ENCODE results near the gene UBR2.
"Not testable (repeated sequence)": the region's sequence is repeated elsewhere in the genome, so short reads cannot be mapped to it uniquely, and the experiment has no call there.

The UBR2 gene

DNA sequence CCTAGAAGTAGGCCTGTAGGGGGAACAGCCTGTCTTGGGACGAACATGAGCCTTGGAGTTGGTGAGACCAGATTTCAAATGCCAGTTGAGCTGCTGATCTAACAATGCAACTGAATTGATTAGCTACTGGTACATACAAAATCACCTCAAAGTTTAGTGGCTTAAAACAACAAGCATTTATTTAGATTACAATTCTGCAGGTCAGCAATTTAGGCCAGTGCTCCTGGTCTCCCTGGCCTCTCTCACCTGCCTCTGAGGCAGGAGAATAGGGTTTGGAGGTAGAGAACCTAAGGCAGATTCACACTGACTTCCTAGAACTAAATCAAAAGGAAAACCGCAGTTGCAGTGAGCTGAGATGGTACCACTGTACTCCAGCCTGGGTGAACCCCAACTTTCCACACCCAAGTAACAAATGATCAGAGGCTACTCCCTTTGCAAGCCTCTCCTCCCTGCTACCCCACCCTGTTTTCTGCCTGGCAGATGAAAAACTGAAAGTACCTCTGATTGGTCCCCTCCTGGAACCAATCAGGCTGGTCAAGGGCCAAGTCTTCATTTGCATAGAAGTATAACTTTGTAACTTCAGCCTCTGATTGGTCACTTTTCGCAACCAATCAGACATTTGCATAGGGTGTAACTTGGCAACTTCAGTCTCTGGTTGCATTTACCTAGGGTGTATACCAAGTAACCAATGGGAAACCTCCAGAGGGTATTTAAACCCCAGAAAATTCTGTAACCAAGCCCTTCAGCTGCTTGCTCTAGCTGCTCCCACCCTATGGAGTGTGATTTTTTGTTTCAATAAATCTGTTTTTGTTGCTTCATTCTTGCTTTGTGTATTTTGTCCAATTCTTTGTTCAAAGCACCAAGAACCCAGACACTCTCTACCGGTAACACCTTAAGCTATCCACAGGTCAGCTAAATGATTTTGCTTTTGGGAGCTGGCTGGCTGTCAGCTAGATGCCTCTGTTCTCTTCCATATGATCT, 8.1 kb upstream of the UBR2 start:
- DNase-seq (ENCODE audit: low spot score), result peak; percentile 23

DNA sequence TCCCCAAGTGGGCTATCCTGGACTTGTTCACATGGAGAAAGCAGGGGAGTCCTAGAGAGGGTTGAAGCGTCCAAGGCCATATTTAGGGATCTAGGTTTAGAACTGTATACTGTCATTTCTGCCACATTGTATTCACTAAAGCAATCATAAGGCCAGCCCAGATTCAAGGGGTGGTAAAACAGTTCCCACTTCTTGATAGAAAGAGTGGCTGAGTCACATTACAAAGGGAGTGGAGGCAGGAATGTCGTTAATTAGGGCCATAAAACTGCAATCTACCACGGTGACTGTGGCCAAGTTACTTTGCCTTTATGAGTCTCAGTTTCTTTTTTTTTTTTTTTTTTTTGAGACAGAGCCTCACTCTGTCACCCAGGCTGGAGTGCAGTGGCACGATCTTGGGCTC, 7.4 kb upstream of the UBR2 start:
- DNase-seq (ENCODE audit: low spot score), result no peak

DNA sequence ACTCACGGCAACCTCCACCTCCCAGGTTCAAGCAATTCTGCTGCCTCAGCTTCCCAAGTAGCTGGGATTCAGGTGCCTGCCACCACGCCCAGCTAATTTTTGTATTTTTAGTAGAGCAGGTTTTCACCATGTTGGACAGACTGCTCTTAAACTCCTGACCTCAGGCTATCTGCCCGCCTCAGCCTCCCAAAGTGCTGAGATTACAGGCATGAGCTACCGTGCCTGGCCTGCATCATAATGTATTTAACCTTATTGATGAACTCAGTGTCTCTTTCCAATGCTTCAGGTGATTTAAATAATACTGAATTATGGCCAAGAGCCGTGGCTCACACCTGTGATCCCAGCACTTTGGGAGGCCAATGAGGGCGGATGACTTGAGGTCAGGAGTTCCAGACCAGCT, 4.6 kb upstream of the UBR2 start:
- DNase-seq (ENCODE audit: low spot score), result not testable (repeated sequence)

DNA sequence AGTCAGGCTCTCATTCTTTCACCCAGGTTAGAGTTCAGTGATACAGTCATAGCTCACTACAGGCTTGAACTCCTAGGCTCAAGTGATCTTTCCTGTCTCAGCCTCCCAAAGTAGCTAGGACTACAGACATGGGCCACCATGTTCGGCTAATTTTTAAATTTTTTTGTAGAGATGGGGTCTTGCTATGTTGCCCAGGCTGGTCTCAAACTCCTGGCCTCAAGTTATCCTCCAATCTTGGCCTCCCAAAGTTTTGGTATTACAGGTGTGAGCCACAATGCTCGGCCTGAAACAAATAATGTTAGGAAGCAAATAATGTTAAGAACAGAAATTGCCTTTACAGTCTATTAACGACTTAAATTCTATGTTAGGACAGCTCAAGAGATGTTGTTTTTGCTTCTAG, 1.8 kb upstream of the UBR2 start:
- no peak for DNase-seq (ENCODE audit: low spot score)

DNA sequence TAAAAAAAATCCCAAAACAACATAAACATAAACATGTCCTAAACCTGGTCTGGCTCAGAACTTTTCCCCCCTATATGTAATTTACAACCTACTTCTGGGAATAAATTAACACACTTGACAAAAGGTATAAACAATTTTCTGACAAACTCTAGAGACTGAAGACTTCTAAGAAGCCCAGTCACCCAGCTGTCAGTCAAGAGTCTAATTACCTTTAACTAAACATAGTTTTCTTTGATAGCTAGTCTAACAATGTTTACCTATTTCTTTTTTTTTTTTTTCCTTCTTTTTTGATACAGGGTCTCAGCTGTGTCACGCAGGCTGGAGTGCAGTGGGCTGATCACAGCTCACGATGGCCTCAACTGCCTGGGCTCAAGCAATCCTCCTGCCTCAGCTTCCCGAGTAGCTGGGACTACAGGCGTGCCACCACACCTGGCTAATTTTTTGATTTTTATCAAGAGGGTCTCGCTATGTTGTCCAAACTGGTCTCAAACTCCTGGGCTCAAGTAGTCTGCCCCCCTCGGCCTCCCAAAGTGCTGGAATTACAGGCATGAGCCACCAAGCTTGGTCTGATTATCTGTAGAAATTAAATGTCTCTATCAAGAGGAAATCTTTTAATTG, 932 bp upstream of the UBR2 start:
- no peak for DNase-seq (ENCODE audit: low spot score)

DNA sequence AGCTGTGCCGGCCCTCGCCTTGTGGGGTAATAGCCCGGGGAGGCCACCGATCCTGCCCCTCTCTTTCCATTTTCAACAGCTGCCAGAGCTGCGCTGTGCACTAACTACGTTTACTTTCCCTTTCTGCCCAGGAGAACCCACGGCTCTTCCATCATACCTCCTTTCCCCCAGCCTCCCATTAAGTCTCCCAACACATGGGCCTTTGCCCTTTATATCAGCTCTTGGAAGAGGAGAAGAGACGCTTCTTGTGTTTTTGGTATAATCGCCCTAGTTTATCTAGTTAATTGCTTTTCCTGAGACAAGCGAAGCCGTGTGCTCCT, 637 bp downstream of the UBR2 start:
- DNase-seq (ENCODE audit: low spot score), result peak; percentile 21

DNA sequence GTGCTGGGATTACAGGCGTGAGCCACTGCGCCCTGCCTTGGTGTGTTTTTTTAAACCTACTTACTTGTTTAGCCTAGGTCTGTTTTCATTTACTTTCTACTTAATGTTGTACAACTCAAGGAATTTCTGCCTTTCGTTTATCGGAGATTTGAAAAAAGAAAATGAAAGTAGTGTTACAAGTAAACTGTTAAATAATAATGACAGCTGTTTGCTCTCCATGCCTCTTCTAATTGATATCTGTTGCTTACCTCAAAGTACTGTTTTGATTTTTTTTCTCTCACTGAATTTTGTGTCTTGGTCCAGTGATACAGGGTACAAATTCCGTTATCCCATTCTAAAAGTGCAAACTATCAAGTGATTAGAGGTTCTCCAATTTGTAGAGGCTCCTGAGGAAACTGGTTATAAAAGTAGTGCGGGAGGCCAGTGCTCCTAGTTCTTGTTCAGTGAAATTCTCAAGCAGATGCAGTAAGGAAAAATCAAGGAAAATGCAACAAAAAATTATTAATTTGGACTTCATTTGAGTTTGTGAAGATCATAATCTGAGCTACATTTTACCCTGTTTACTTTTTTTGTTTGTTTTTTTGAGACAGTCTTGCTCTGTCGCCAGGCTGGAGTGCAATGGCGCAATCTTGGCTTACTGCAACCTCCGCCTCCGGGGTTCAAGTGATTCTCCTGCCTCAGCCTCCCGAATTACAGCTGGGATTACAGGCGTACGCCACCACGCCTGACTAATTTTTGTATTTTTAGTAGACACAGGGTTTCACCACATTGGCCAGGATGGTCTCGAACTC, 2.2 kb downstream of the UBR2 start:
- DNase-seq (ENCODE audit: low spot score), result no peak

DNA sequence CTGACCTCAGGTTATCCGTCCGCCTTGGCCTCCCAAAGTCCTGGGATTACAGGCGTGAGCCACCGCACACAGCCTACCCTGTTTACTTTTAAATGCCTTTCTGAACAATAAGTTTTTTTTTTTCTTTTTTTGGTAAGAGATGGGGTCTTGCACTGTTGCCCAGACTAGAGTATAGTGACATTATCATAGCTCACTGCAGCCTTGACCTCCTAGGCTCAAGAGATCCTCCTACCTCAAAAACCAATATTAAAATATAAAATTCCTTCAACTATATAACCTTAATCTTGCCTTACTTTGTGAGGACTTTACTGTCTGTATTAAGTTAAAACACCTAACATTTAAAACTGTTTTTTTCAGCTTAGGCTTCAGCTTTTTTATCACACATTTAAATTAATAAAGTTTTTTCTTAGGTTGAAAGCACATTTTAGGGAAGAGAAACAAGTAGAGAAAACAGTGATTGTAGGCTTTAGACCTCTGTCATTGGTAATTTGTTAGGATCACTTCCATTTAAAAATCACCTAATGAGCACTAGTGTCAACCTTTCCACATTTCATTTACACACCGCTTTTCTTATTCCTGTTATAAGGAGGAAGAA, 2.9 kb downstream of the UBR2 start:
- DNase-seq (ENCODE audit: low spot score), result no peak

DNA sequence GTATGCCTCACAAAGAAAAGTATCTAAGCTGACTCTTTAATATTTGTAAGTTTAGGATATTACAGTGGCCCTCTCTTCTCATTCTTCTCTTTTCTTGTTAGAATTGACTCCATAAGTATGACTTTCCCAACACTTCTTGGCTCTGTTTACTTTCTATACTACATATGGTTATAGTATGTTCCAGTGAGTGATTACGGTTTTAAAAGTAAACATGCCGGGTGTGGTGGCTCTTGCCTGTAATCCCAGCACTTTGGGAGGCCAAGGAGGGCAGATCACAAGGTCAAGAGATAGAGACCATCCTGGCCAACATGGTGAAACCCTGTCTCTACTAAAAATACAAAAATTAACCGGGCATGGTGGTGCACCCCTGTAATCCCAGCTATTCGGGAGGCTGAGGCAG, 3.4 kb downstream of the UBR2 start:
- DNase-seq (ENCODE audit: low spot score), result not testable (repeated sequence)

DNA sequence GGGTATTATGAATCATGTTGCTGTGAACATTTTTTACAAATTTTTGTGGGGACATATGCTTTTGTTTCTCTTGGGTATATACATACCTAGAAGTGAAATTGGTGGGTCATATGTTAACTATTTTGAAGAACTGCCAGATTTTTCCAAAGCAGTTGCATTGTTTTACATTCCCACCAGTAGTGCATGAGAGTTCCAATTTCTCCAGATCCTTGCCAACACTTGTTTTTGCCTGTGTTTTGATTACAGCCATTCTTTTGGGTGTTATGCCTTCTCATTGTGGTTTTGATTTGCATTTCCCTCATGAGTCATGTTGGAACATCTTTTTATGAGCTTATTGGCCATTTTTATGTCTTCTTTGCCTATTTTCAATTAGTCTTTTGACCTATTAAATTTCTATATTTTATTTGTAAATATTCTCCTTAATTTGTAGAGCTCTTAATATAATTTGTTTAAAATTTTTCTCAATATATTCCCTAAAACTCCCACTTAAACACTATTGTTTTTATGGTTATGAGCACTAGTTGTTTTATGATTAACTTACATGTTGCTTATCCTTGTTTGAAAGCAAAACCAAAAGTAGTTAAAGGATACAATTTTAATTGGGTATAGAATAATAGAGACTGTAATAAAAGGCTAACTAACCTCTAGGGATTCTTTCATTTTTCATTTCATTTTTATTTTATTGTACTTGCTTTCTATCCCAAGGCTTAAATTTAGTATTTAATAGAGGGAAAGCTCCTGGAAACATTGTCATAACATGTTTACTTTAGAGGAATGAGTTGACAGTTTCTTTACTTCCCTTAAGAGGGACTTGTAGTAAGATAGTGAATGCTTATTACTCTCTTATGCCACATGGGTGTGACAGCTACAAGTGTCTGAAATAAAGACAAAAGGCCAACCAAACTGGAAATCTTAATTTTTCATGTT, 5.5 kb downstream of the UBR2 start:
- DNase-seq (ENCODE audit: low spot score), result no peak

DNA sequence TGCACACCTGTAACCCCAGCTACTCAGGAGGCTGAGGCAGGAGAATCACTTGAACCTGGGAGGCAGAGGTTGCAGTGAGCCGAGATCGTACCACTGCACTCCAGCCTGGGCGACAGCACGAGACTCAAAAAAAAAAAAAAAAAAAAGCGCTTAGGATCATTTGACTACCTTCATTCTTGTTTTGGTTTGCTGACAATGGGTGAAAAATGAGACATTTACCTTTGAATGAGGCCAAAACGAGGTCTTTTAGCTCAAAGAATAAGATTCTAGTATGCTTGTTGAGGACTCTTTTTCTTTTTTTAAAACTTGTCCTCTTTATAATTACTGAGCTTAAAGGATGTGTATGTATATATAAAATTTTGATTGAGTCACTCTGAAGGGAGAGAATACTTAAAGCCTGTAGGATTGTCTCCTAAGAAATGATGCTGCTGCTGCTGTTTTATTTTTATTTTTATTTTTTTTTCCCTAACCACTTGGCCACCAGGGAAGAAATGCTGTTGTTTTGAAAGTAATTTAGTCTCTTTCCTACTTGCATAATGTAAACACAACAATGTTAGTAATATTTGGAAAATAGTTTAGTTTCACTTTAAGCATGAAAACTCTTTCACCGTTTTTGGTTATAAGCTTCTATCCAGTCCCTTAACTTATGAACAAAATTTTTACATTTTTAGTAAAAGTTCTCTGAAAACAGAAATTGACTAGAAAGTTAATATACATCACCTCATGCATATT, 7.9 kb downstream of the UBR2 start:
- no peak for DNase-seq (ENCODE audit: low spot score)

DNA sequence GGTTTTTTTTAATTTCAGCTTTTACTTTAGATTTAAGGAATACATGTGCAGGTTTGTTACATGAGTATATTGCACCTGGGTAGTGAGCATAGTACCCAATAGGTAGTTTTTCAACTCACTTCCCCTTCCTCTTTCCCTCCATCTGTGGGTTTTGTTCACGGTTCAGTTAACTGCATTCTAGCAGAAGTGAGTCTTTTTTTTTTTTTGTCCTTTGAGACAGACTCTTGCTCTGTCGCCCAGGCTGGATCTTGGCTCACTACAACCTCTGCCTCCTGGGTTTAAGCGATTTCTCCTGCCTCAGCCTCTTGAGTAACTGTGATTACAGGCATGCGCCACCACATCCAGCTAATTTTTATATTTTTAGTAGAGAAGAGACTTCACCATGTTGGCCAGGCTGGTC, 8.7 kb downstream of the UBR2 start:
- DNase-seq (ENCODE audit: low spot score), result peak; percentile 14

DNA sequence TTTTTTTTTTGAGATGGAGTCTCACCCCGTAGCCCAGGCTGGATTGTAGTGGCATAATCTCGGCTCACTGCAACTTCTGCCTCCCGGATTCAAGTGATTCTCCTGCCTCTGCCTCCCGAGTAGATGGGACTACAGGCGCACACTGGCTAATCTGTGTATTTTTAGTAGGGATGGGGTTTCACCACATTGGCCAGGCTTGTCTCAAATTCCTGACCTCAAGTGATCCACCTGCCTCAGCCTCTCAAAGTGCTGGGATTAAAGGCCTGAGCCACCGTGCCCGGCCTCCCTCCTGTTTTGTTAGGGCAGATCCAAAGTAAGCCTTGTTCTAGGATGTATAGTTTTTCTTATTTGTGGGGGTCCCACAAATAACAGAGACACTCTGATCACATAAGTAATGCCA, 12.7 kb downstream of the UBR2 start:
- DNase-seq (ENCODE audit: low spot score), result not testable (repeated sequence)

DNA sequence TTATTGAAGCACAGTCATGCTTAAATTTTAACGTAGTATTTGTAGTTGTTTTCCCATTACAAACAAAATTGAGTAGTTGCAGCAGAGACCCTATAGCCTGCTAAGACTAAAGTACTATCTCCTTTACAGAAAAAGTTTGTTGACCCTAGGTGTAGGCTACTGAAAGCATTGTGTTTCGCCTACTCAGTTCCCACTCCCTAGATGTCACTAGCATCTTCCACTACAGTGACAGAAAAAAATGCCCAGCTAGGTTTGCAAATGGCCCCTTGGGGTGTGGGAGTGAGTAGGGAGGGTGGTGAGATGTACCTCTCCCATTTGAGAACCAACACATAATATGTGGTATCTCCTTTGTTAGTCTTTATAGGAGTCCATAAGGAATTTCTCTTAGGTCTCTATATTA, 34.5 kb downstream of the UBR2 start:
- no peak for DNase-seq (ENCODE audit: low spot score)

DNA sequence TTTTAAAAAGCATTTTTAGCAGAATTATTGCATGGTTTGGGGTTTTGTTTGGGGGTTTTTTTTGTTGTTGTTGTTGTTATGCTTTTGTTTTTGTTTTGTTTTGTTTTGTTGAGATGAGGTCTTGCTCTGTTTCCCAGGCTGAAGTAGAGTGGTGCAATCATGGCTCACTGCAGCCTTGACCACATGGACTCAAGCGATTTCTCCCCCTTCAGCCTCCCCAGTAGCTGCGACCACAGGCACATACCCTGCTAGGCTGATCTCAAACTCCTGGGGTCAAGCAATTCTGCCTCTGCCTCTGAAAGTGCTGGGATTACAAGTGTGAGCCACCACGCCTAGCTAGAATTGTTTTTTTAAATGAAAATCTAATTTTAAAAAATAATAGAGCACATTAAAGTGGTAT, 35.7 kb downstream of the UBR2 start:
- DNase-seq (ENCODE audit: low spot score), result no peak

DNA sequence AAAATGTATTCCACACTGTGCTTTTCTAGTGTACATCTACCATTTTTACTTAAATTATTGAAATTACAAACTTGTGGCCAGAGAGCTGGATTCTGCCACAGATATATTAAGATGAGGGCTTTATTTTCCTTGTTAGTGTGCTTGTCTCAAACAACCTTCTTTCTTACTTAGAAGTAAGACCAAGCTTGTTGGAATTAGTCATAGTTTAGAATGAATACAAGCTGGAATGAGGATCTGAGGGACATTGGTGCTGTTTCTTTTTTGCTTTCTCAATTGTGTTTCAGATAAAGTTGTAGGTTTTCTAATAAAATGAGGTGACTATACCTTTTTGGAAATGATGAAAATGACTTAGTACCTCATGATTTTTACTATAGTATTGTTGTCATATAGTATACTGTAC, 40.3 kb downstream of the UBR2 start:
- DNase-seq (ENCODE audit: low spot score), result no peak

DNA sequence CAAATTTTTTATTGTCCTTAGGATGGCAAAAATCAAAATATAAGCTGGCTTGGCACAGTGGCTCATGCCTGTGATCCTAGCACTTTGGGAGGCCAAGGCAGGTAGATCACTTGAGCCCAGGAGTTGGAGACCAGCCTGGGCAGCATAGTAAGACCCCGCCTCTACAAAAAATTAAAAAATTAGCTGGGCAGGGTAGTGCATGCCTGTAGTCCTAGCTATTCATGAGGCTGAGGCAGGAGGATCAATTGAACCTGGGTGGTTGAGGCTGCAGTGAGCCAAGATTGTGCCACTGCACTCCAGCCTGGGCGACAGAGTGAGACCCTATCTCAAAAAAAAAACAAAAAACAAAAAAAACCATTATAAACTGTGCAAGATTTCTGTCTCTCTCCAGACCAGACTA, 40.9 kb downstream of the UBR2 start:
- not testable (repeated sequence) for DNase-seq (ENCODE audit: low spot score)

DNA sequence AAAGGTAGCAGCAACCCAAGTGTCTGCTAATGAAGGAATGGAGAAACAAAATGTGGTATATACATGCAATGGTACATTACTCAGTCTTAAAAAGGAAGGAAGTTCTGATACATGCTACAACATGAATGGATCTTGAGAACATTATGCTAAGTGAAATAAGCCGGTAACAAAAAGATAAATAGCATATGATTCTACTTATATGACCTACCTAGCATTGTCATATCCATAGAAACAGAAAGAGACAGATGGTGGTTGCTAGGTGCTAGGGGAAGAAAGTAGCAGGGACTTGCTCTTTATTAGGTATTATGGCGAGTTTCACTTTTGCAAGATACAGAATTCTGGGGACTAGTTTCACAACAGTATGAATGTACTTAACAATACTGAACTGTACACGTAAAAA, 46.6 kb downstream of the UBR2 start:
- DNase-seq (ENCODE audit: low spot score), result no peak

DNA sequence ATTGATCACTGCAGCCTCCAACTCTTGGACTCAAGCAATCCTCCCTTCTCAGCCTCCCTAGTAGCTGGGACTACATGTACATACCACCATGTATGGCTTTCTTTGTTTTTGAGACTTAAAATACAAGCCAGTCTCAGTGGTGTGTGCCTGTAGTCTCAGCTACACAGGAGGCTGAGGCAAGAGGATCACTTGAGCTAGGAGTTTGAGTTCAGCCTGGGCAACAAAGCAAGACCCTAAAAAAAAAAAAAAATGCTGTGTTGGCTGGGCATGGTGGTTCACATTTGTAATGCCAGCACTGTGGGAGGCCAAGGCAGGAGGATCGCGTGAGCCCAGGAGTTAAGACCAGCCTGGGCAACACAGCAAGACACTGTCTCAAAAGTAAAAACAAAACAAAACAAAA, 51.7 kb downstream of the UBR2 start:
- no peak for DNase-seq (ENCODE audit: low spot score)

DNA sequence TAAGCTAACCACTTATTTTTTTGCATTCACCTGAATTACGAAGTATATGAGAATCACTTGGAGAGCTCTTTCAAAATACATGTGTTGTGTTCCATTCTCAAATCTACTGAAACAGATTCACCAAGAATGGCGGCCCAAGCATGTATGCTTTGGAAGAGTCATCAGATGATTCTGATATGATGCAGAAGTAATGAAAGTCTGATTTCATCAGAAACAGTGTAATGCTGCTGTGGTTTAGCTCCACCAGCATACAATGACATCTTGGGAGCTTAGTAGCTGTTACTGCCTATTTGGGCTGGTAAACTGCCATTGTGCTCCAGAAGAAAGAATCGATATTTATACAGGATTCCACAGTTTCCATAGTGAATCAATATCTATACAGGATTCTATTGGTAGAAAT, 52.9 kb downstream of the UBR2 start:
- no peak for DNase-seq (ENCODE audit: low spot score)

DNA sequence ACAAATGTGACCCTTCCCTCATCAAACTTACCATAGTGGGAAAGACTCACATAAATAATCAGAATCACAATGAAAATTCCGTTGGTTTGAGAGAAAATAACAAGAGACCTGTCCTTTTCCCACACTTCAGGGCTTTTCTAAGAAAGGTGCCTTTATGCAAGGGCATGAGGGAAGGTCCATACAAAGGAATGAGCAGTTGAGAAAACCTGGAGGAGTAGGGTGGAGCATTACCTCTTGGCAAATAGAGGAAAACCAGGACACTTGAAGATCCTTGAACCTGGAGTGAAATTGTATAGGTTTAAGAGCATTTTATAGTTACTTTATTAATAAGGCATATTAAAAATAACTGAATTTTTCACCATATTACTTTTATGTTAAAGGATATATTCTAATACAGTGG, 54.3 kb downstream of the UBR2 start:
- DNase-seq (ENCODE audit: low spot score), result no peak
